PC-9 (cell line): ENCODE results near the gene PLEKHJ1.

Experiments used
- EZH2 ChIP-seq: fragments of 200-600 bp; sonication (generic); IDR thresholded peaks from 2 replicates; pipeline ENCODE4 v1.8.0; 2017; ENCODE audit warnings: antibody characterized with exemption, low read depth
- TF ChIP-seq, protein P1 (sequence below): fragments of 200-600 bp; sonication (generic); conservative IDR thresholded peaks from 2 replicates; pipeline ENCODE4 v1.6.1; 2017; ENCODE audit warnings: mixed run types, antibody characterized with exemption, mild to moderate bottlenecking, moderate library complexity

DNA sequence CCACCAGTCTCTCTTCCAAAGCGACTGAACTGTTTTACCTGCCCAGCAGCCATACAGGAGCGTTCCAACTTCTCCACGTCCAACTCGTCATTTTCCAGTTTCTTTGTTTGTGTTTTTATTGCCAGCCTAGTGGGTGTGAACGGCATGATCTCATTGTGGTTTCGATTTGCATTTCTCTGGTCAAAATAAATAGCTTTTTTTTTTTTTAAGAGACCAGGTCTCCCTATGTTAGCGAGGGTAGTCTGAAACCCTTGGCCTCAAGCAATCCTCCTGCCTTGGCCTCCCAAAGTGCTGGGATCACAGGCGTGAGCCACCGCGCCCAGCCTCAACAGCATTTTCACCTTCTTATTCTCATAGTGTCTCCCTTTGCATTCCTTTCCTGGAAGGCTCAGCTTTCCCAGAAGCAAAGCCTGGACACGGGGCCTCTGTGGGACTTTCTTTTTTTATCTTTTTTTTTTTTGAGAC lies 24.2 kb upstream of the PLEKHJ1 start:
- TF ChIP-seq EZH2, result no peak
- TF ChIP-seq, protein P1, sequence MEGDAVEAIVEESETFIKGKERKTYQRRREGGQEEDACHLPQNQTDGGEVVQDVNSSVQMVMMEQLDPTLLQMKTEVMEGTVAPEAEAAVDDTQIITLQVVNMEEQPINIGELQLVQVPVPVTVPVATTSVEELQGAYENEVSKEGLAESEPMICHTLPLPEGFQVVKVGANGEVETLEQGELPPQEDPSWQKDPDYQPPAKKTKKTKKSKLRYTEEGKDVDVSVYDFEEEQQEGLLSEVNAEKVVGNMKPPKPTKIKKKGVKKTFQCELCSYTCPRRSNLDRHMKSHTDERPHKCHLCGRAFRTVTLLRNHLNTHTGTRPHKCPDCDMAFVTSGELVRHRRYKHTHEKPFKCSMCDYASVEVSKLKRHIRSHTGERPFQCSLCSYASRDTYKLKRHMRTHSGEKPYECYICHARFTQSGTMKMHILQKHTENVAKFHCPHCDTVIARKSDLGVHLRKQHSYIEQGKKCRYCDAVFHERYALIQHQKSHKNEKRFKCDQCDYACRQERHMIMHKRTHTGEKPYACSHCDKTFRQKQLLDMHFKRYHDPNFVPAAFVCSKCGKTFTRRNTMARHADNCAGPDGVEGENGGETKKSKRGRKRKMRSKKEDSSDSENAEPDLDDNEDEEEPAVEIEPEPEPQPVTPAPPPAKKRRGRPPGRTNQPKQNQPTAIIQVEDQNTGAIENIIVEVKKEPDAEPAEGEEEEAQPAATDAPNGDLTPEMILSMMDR, result no peak
